Neural progenitor cell (in vitro differentiated cells): Measurements from ENCODE around the gene MESD.

Source experiments
- CTCF ChIP-seq: fragments of 200-600 bp; sonication (generic); IDR thresholded peaks from 2 replicates; pipeline ENCODE4 v1.5.1; 2017; ENCODE audit warnings: antibody characterized with exemption, mild to moderate bottlenecking
- EZH2 ChIP-seq: fragments of 200-600 bp; sonication (generic); IDR thresholded peaks from 2 replicates; pipeline ENCODE4 v1.6.1; 2017; ENCODE audit warnings: antibody characterized with exemption, mild to moderate bottlenecking, moderate library complexity

- no peak for TF ChIP-seq CTCF
- TF ChIP-seq EZH2 = no peak
Observed at GRCh38 chr15:80944818-80945217, 44.8 kb downstream of the MESD start.
